Heart right ventricle (tissue), 16 donors: Measurements from ENCODE around the gene MAOA. TPM values are rescaled to one million over a fixed set of nuclear protein-coding genes. Genes with fewer than 3 reads are reported as not detected.

ENCODE experiments used
- ATAC-seq, 8 donors: fragments of 200-7000 bp; cut with Tn5 transposase; one replicate each; pipeline ENCODE4 v1.9.1; 2020; ENCODE audit warnings: mild to moderate bottlenecking in 8 of 8, moderate library complexity in 8 of 8, moderate number of reproducible peaks in 1 of 8
- DNase-seq, 2 donors: peaks; one replicate each; pipeline ENCODE4 v3.0.0-alpha.2; 2020
- H3K27ac ChIP-seq, 10 donors: fragments of 200-600 bp; sonication (generic) in 2 of 10; one replicate each; pipeline versions ENCODE4 v1.5.0 to v1.8.0; 2020 to 2022; ENCODE audit warnings: mild to moderate bottlenecking in 3 of 10
- H3K27me3 ChIP-seq, 7 donors: fragments of 200-600 bp; one replicate each; pipeline ENCODE4 v1.8.0; 2021 to 2022; ENCODE audit warnings: mild to moderate bottlenecking in 2 of 7
- H3K36me3 ChIP-seq, 9 donors: fragments of 200-600 bp; sonication (generic) in 1 of 9; one replicate each; pipeline versions ENCODE4 v1.5.0 to v1.8.0; 2020 to 2022; ENCODE audit warnings: mild to moderate bottlenecking in 2 of 9
- H3K4me1 ChIP-seq, 9 donors: fragments of 200-600 bp; sonication (generic) in 1 of 9; one replicate each; pipeline versions ENCODE4 v1.5.0 to v1.8.0; 2020 to 2022; ENCODE audit warnings: mild to moderate bottlenecking in 4 of 9
- H3K4me3 ChIP-seq, 10 donors: fragments of 200-600 bp; sonication (generic) in 2 of 10; one replicate each; pipeline versions ENCODE4 v1.5.0 to v1.8.0; 2020 to 2022; ENCODE audit warnings: mild to moderate bottlenecking in 7 of 10, moderate library complexity in 2 of 10
- H3K9me3 ChIP-seq, 11 donors: fragments of 200-600 bp in 10 of 11; sonication (generic) in 2 of 11; one replicate each; pipeline versions ENCODE4 v1.5.0 to v1.8.0; 2013 to 2022; ENCODE audit warnings: mild to moderate bottlenecking in 2 of 11, control low read depth in 1 of 11, moderate library complexity in 1 of 11
- CTCF ChIP-seq, 9 donors: fragments of 200-600 bp; sonication (generic) in 2 of 9; IDR thresholded peaks; one replicate each; pipeline versions ENCODE4 v1.5.0 to v1.8.0; 2021 to 2022; ENCODE audit warnings: antibody characterized with exemption in 9 of 9, mild to moderate bottlenecking in 5 of 9, moderate library complexity in 1 of 9
- WGBS, 2 donors: extraction: QIAGEN DNeasy Blood & Tissue Kit; methylation state at CpG; one replicate each; pipeline ENCODE4 v1.1.7; 2013; ENCODE audit warnings: inconsistent platforms in 1 of 2; 5-methylcytosine and 5-hydroxymethylcytosine counted together
- intact Hi-C, 10 donors: fragments of 100-400 bp; cut with DNase I; formaldehyde crosslinking; loops; one replicate each; pipeline versions ENCODE4 v1.11.1 to v1.14.2; 2022
- polyA plus RNA-seq, 2 donors: library from polyadenylated mRNA; stranded (reverse); fragments of 200-250 nt; gene quantifications; one replicate each; pipeline ENCODE4 v1.2.3, GENCODE V29; 2013
- total RNA-seq, 10 donors: library from RNA; stranded (reverse); fragmentation: NEBNext Ultra II Directional in 3 of 10; extraction: Animal tissue kit (Norgen Biotek cat#: 25700) in 3 of 10; gene quantifications; one replicate each; pipeline versions ENCODE4 v1.2.1 to v1.2.4, GENCODE V29; 2021 to 2023
- donor health status: Arrhythmogenic right ventricular cardiomyopathy.
- donor health status: ischemic (EF 13 %, LVEDD 7.1; RV severe dilation, severe dysfunction).
- donor health status: healthy with polysubstance abuse.
- donor health status: DM: no; HTN: yes; CAD: no.
- donor health status: DM: no; HTN: no; CAD: no.
- donor health status: ischemic (EF 25% LVEDD 6.9; RV normal size, moderate dysfunction).
- donor health status: ischemic (EF 25% LVEDD 5.7; RV mildly dilated, moderate dysfunction).
- donor health status: healthy.
- donor health status: DM: yes; HTN: yes; CAD: no.
- donor health status: Ischemic cardiomyopathy.
- donor health status: ischemic (EF 35%, LVEDD 5.7; RV mildly dilated, moderate dysfunction).
- donor health status: nonischemic (EF 11% LVEDD 7.7; RV severe dilation, severe dysfunction).
- donor health status: DM: yes; HTN: yes; CAD: no.
- donor health status: PGD.
- donor health status: ischemic (EF 29% LVEDD 5.4; RV normal size, mild dysfunction).
- donor health status: nonischemic (EF 23%, LVEDD 6.1; RV moderate dilation, normal function).

Gene MAOA
- total and polyA plus RNA-seq, 12 donors, result 25.7 to 152 (median 87.8) TPM

DNA sequence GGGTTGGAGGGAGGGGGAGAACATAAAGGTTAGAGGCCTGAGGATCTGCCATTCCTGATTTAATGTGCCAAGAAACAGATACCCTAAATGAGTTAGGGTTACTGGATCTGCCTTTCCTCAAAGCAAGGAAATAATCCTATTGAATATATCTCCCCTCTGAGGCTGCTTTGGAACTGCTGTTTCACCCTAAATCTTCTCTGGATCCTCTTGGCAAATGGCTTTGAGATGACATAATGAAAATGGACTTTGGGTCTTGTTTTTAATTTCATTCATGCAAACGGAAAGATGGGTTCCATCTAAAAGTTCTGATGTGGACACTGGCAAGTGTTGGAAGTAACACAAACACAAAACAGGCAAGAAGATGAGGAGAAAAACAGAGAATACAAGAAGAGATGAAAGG, 23.0 kb upstream of the MAOA start:
- TF ChIP-seq CTCF (IDR thresholded peaks at IDR 0.05), result no peak
- Histone ChIP-seq H3K27ac (no peak overlapping the region), H3K9me3 (no peaks in the 10 kb centered on the region), H3K4me1 (no peaks in the 10 kb centered on the region), H3K27me3 (peaks cover 0 to 49% (median 0%) of the 10 kb centered on the region in 7 donors), H3K36me3 (no peaks in the 10 kb centered on the region), H3K4me3 (no peak overlapping the region)
- ATAC-seq (no peak), DNase-seq (no peak)
- intact Hi-C loops, result no loop called here
- 54 to 72% methylated on average over 1 of the region's 1 CpG for whole genome bisulfite sequencing, 2 donors

- no peak overlapping the region for H3K4me3 ChIP-seq
- no peaks in the 10 kb centered on the region for H3K9me3 ChIP-seq
- H3K4me1 ChIP-seq, result no peaks in the 10 kb centered on the region
- H3K27me3 ChIP-seq, result peaks cover 0 to 49% (median 0%) of the 10 kb centered on the region in 7 donors
- no peaks in the 10 kb centered on the region for H3K36me3 ChIP-seq
- WGBS, 2 donors, result 59 to 93% methylated on average over 3 of the region's 3 CpGs
- intact Hi-C loops, result no loop called here
- no peak for TF ChIP-seq CTCF (IDR thresholded peaks at IDR 0.05)
- H3K27ac ChIP-seq, result no peak overlapping the region
- no peak for ATAC-seq
- no peak for DNase-seq
Observed at GRCh38 chrX:43633757-43634156, 22.3 kb upstream of the MAOA start.

DNA sequence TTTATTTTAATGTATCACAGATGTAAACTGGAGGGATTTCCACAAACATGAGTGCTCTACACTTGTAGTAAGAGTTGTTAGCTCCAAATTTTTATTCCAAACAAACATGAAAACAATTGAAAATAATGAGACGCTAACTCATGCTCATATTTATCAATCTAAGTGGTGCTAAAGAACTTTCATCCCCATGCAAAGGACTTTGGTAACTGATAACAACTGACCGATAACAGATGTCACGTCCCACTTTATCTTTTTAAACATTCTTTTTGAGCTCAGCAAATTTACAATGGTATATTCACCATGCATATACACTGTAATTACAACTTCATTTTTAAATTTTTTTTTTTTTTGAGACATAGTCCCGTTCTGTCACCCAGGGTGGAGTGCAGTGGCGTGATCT, 15.6 kb upstream of the MAOA start:
- DNase-seq, result no peak
- no peak overlapping the region for H3K27ac ChIP-seq
- no peak for ATAC-seq
- no peak overlapping the region for H3K4me3 ChIP-seq
- no peaks in the 10 kb centered on the region for H3K9me3 ChIP-seq
- H3K27me3 ChIP-seq, result peaks cover 0 to 27% (median 0%) of the 10 kb centered on the region in 7 donors
- TF ChIP-seq CTCF (IDR thresholded peaks at IDR 0.05), result no peak
- intact Hi-C loops, result no loop called here
- H3K4me1 ChIP-seq, result peaks cover 0 to 7% (median 0%) of the 10 kb centered on the region in 9 donors
- H3K36me3 ChIP-seq, result no peaks in the 10 kb centered on the region
- WGBS, 2 donors, result 76% methylated on average over 5 of the region's 5 CpGs

DNA sequence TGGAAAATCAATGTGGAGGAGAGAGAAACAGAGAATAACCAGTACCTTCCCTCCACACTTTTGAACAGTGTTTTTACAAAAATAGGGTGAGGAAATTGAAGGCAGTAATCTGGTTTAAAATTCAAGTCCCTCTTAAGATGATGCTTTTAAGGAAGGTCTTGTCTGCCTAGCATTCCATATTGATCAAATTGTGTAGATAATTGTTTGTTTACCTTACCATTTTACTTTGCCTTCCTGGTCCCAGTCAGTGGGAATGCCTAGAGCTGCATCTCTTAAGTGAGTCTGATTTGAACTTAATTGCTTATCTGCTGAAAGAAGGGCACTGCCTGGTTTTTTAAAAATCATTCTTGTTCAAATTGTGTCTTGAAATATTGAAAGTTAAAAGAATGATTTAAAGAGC, 14.4 kb upstream of the MAOA start:
- peaks cover 0 to 7% (median 0%) of the 10 kb centered on the region in 9 donors for H3K4me1 ChIP-seq
- peaks cover 0 to 21% (median 0%) of the 10 kb centered on the region in 7 donors for H3K27me3 ChIP-seq
- no peak for TF ChIP-seq CTCF (IDR thresholded peaks at IDR 0.05)
- H3K36me3 ChIP-seq, result no peaks in the 10 kb centered on the region
- H3K4me3 ChIP-seq, result no peak overlapping the region
- no peak overlapping the region for H3K27ac ChIP-seq
- DNase-seq (no peak), ATAC-seq (no peak)
- intact Hi-C loops, result no loop called here
- H3K9me3 ChIP-seq, result no peaks in the 10 kb centered on the region
